A673 (cell line): ENCODE measurements around the gene CCR4. TPM values are rescaled to one million over a fixed set of nuclear protein-coding genes. Genes with fewer than 3 reads are reported as not detected.
"Not testable (repeated sequence)": the region's sequence is repeated elsewhere in the genome, so short reads cannot be mapped to it uniquely, and the experiment has no call there.

Source experiments
- BruUV-seq: library from RNA; stranded (reverse); fragments of 400-500 nt; replicated peaks from 2 replicates; lab custom pipeline; 2021; lab: Mats Ljungman, UMichigan
- CTCF ChIA-PET: fragments of 300-600 bp; sonication (Branson Sonifier 250); formaldehyde crosslinking; loops from one replicate; lab custom pipeline; 2022; ENCODE audit warnings: antibody characterized with exemption; lab: Charles Lee
- POLR2A ChIA-PET: fragments of 300-600 bp; sonication (Branson Sonifier 250); formaldehyde crosslinking; loops from one replicate; lab custom pipeline; 2022; ENCODE audit warnings: antibody characterized with exemption; ENCODE audit not compliant: low non-redundant PET; lab: Charles Lee
- DNase-seq: peaks from one replicate; pipeline ENCODE4 v3.0.0-alpha.2; 2015; ENCODE audit warnings: low spot score
- H3K27ac ChIP-seq: fragments of 200-600 bp; sonication (generic); 2 replicates; pipeline ENCODE4 v1.5.1; 2016; ENCODE audit warnings: mixed run types, low read depth, mild to moderate bottlenecking, mixed read lengths, antibody characterized with exemption, low read length; ENCODE audit not compliant: poor library complexity, severe bottlenecking
- H3K27me3 ChIP-seq: fragments of 200-600 bp; sonication (generic); replicated peaks from 2 replicates; pipeline ENCODE4 v1.6.1; 2017; ENCODE audit warnings: mixed run types, low read depth, mild to moderate bottlenecking, mixed read lengths, antibody characterized with exemption, low read length; ENCODE audit not compliant: insufficient read depth, poor library complexity
- H3K36me3 ChIP-seq: fragments of 200-600 bp; sonication (generic); 2 replicates; pipeline ENCODE4 v1.6.1; 2016; ENCODE audit warnings: mixed run types, mild to moderate bottlenecking, mixed read lengths, antibody characterized with exemption, low read length; ENCODE audit not compliant: insufficient read depth, poor library complexity, severe bottlenecking
- H3K4me1 ChIP-seq: fragments of 200-600 bp; sonication (generic); 2 replicates; pipeline ENCODE4 v1.6.1; 2017; ENCODE audit warnings: mixed run types, mild to moderate bottlenecking, mixed read lengths, antibody characterized with exemption, low read length; ENCODE audit not compliant: insufficient read depth, poor library complexity, severe bottlenecking
- H3K4me3 ChIP-seq: fragments of 200-600 bp; sonication (generic); 2 replicates; pipeline ENCODE4 v1.5.1; 2016; ENCODE audit warnings: low read depth, mixed run types, mild to moderate bottlenecking, mixed read lengths, low read length; ENCODE audit not compliant: poor library complexity, severe bottlenecking
- H3K9me3 ChIP-seq: fragments of 200-600 bp; sonication (generic); 2 replicates; pipeline ENCODE4 v1.6.1; 2016; ENCODE audit warnings: mixed run types, low read depth, mild to moderate bottlenecking, mixed read lengths, antibody characterized with exemption, low read length; ENCODE audit not compliant: poor library complexity, severe bottlenecking
- EZH2 ChIP-seq: fragments of 200-600 bp; sonication (generic); IDR thresholded peaks from 2 replicates; pipeline ENCODE4 v1.6.1; 2017; ENCODE audit warnings: borderline replicate concordance, low read depth, mild to moderate bottlenecking, mixed read lengths, antibody characterized with exemption, low read length; ENCODE audit not compliant: poor library complexity, severe bottlenecking
- intact Hi-C: fragments of 100-400 bp; cut with micrococcal nuclease; formaldehyde crosslinking; loops from one replicate; pipeline ENCODE4 v1.10.0; 2022; ENCODE audit not compliant: unreplicated experiment
- total RNA-seq: library from RNA; stranded (reverse); gene quantifications from 2 replicates; pipeline ENCODE4 v1.2.3, GENCODE V29; 2021
- TF ChIP-seq, protein P1 (sequence below): fragments of 300-800, 200-600 bp; sonication (generic); conservative IDR thresholded peaks from 2 replicates; pipeline ENCODE4 v1.5.1; 2017; ENCODE audit warnings: low read depth, mild to moderate bottlenecking, antibody characterized with exemption, low read length, moderate library complexity, mixed read lengths

The CCR4 gene
- total RNA-seq, 1 experiment from 2014 or later: not detected

DNA sequence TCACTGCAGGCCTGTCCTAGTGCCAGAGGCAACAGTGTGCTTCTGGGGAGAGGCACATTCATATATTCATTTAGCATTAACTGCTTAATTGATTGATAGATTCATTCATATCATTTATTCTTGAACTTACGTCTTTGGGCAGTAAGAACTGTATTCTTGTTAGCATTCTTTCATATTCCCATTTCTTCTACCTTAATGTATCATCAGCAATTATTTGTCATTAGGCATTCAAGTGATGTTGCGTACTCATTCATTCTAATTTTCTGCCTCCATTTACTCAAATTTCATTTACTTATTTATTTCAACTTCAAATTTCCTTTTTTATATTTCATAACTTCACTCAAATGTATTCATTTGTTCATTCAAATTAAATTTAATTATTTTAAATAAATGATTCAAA is 31.5 kb upstream of the CCR4 start:
- no peak for TF ChIP-seq EZH2
- intact Hi-C loops: no loop called here
- Histone ChIP-seq H3K4me1 (no peaks in the 10 kb centered on the region), H3K27ac (no peak overlapping the region), H3K27me3 (no peaks in the 10 kb centered on the region), H3K9me3 (no peaks in the 10 kb centered on the region), H3K4me3 (no peak overlapping the region), H3K36me3 (no peaks in the 10 kb centered on the region)
- POLR2A ChIA-PET: no interaction called here
- no peak for DNase-seq
- CTCF ChIA-PET: no interaction called here
- BruUV-seq: no TSS peak

GRCh38 chr3:32922078-32922477 is 29.4 kb upstream of the CCR4 start:
- Histone ChIP-seq H3K27ac (no peak overlapping the region), H3K36me3 (no peaks in the 10 kb centered on the region), H3K4me3 (no peak overlapping the region), H3K4me1 (no peaks in the 10 kb centered on the region), H3K27me3 (peaks cover 8% of the 10 kb centered on the region), H3K9me3 (no peaks in the 10 kb centered on the region)
- ChIA-PET CTCF (no interaction called here), POLR2A (no interaction called here)
- DNase-seq: no peak
- no TSS peak for BruUV-seq
- intact Hi-C loops: no loop called here
- TF ChIP-seq EZH2: no peak
- TF ChIP-seq, protein P1, sequence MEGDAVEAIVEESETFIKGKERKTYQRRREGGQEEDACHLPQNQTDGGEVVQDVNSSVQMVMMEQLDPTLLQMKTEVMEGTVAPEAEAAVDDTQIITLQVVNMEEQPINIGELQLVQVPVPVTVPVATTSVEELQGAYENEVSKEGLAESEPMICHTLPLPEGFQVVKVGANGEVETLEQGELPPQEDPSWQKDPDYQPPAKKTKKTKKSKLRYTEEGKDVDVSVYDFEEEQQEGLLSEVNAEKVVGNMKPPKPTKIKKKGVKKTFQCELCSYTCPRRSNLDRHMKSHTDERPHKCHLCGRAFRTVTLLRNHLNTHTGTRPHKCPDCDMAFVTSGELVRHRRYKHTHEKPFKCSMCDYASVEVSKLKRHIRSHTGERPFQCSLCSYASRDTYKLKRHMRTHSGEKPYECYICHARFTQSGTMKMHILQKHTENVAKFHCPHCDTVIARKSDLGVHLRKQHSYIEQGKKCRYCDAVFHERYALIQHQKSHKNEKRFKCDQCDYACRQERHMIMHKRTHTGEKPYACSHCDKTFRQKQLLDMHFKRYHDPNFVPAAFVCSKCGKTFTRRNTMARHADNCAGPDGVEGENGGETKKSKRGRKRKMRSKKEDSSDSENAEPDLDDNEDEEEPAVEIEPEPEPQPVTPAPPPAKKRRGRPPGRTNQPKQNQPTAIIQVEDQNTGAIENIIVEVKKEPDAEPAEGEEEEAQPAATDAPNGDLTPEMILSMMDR: no peak

DNA sequence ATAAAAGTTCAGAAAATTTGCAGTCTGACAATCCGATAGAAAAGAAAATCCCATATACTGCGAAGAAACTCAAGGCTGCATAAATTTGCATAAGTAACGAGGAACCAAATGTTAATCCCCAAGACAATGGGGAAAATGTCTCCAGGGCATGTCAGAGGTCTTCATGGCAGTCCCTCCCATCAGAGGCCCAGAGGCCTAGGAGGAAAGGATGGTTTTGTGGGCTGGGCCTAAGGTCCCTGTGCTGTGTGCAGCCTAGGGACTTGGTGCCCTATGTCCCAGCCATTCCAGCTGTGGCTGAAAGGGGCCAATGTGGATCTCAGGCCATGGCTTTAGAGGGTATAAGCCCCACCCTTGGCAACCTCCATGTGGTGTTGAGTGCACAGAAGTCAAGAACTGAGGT is 21.3 kb upstream of the CCR4 start:
- Histone ChIP-seq H3K27ac (no peak overlapping the region), H3K9me3 (no peaks in the 10 kb centered on the region), H3K4me1 (no peaks in the 10 kb centered on the region), H3K36me3 (no peaks in the 10 kb centered on the region), H3K27me3 (peaks cover 11% of the 10 kb centered on the region), H3K4me3 (no peak overlapping the region)
- TF ChIP-seq, protein P1: no peak
- no peak for TF ChIP-seq EZH2
- no peak for DNase-seq
- ChIA-PET POLR2A (no interaction called here), CTCF (no interaction called here)
- BruUV-seq: no TSS peak
- intact Hi-C loops: loop anchor here (5.0 kb wide), 1 partner anchor 418 kb away; no protein-coding TSS in a partner anchor

DNA sequence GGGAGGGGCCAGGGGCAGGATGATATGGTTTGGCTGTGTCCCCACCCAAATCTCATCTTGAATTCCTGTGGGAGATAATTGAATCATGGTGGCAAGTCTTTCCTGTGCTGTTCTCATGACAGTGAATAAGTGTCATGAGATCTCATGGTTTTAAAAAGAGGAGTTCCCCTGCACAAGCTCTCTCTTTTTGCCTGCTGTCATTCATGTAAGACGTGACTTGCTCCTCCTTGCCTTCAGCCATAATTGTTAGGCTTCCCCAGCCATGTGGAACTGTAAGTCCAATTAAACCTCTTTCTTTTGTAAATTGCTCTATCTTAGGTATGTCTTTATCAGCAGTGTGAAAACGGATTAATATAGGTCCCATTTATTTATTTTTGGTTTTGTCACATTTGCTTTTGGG is 20.2 kb upstream of the CCR4 start:
- DNase-seq, H3K9me3 ChIP-seq, H3K4me3 ChIP-seq, H3K4me1 ChIP-seq, CTCF ChIA-PET, H3K36me3 ChIP-seq, POLR2A ChIA-PET, H3K27ac ChIP-seq, BruUV-seq, H3K27me3 ChIP-seq: not testable (repeated sequence)
- intact Hi-C loops: loop anchor here (5.0 kb wide), 1 partner anchor 419 kb away; no protein-coding TSS in a partner anchor
